WTC11 (cell line): ENCODE measurements around the gene EVA1C.

Experiments
- ESRRA ChIP-seq: sonication (generic); formaldehyde crosslinking; IDR thresholded peaks from 2 replicates; pipeline ENCODE4 v1.8.1; 2022; ENCODE audit warnings: mild to moderate bottlenecking, missing genetic modification reagents, borderline replicate concordance
- FOXP1 ChIP-seq: sonication (generic); formaldehyde crosslinking; IDR thresholded peaks from 2 replicates; pipeline ENCODE4 v1.8.0; 2022; ENCODE audit warnings: missing genetic modification reagents, mild to moderate bottlenecking, moderate library complexity, borderline replicate concordance
- GABPB1 ChIP-seq: sonication (generic); formaldehyde crosslinking; IDR thresholded peaks from 2 replicates; pipeline ENCODE4 v1.8.1; 2023; ENCODE audit warnings: mild to moderate bottlenecking, missing genetic modification reagents
- HMGA2 ChIP-seq: fragments of 250-450 bp; sonication (Bioruptor Pico); IDR thresholded peaks from 2 replicates; pipeline ENCODE4 v1.4.0; 2021; ENCODE audit warnings: mild to moderate bottlenecking, moderate library complexity
- IRF2 ChIP-seq: sonication (generic); formaldehyde crosslinking; IDR thresholded peaks from 2 replicates; pipeline ENCODE4 v1.8.0; 2022; ENCODE audit warnings: low read depth, missing genetic modification reagents, borderline replicate concordance
- SP1 ChIP-seq: sonication (generic); formaldehyde crosslinking; conservative IDR thresholded peaks from 2 replicates; pipeline ENCODE4 v1.8.1; 2022; ENCODE audit warnings: missing genetic modification reagents
- TCF7 ChIP-seq: sonication (generic); formaldehyde crosslinking; IDR thresholded peaks from 2 replicates; pipeline ENCODE4 v1.8.0; 2022; ENCODE audit warnings: mild to moderate bottlenecking, low read depth, missing genetic modification reagents, moderate library complexity
- ZNF263 ChIP-seq: sonication (generic); formaldehyde crosslinking; IDR thresholded peaks from 2 replicates; pipeline ENCODE4 v1.8.1; 2022; ENCODE audit warnings: low read depth, mild to moderate bottlenecking, moderate library complexity, missing genetic modification reagents
- ZNF423 ChIP-seq: fragments of 250-450 bp; sonication (Bioruptor Pico); IDR thresholded peaks from 2 replicates; pipeline ENCODE4 v2.1.2; 2022; ENCODE audit warnings: mild to moderate bottlenecking, moderate library complexity
- TF ChIP-seq, protein P1 (sequence below): fragments of 200-600 bp; IDR thresholded peaks from 2 replicates; pipeline ENCODE4 v1.8.0; 2022; ENCODE audit warnings: antibody characterized with exemption
- TF ChIP-seq, protein P2 (sequence below): fragments of 250-450 bp; sonication (Bioruptor Pico); IDR thresholded peaks from 2 replicates; pipeline ENCODE4 v1.9.0; 2021; ENCODE audit warnings: mild to moderate bottlenecking
- TF ChIP-seq, protein P3 (sequence below): sonication (generic); formaldehyde crosslinking; IDR thresholded peaks from 2 replicates; pipeline ENCODE4 v1.8.1; 2023; ENCODE audit warnings: mild to moderate bottlenecking, moderate library complexity, missing genetic modification reagents
- TF ChIP-seq, protein P4 (sequence below): sonication (generic); formaldehyde crosslinking; IDR thresholded peaks from 2 replicates; pipeline ENCODE4 v1.8.0; 2023; ENCODE audit warnings: mild to moderate bottlenecking, missing genetic modification reagents
- TF ChIP-seq, protein P5 (sequence below): sonication (generic); formaldehyde crosslinking; IDR thresholded peaks from 2 replicates; pipeline ENCODE4 v1.8.0; 2022; ENCODE audit warnings: mild to moderate bottlenecking, missing genetic modification reagents

DNA sequence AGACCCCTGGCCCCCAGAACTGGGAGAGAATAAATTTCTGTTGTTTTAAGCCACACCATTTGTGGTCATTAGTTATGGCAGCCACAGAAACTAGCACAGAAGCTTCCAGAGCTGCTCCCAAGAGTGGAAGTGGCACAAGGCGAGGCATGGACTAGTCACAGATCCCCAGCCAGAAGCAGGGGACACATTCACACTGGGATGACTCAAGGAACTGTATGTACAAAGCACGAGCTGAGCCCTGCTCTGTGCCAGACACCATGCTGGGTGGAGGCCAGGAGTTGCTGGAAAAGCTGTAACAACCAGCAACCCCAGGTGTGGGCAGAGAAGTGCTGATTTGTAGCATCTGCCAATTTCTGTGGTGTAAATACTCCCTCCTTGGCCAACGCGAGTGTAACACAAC is 117.2 kb downstream of the EVA1C start:
- TF ChIP-seq, protein P1, sequence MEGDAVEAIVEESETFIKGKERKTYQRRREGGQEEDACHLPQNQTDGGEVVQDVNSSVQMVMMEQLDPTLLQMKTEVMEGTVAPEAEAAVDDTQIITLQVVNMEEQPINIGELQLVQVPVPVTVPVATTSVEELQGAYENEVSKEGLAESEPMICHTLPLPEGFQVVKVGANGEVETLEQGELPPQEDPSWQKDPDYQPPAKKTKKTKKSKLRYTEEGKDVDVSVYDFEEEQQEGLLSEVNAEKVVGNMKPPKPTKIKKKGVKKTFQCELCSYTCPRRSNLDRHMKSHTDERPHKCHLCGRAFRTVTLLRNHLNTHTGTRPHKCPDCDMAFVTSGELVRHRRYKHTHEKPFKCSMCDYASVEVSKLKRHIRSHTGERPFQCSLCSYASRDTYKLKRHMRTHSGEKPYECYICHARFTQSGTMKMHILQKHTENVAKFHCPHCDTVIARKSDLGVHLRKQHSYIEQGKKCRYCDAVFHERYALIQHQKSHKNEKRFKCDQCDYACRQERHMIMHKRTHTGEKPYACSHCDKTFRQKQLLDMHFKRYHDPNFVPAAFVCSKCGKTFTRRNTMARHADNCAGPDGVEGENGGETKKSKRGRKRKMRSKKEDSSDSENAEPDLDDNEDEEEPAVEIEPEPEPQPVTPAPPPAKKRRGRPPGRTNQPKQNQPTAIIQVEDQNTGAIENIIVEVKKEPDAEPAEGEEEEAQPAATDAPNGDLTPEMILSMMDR: no peak
- TF ChIP-seq SP1: no peak
- TF ChIP-seq GABPB1 (CRISPR knock-in tag): no peak
- TF ChIP-seq ZNF423 (CRISPR knock-in tag): no peak
- TF ChIP-seq, protein P2, sequence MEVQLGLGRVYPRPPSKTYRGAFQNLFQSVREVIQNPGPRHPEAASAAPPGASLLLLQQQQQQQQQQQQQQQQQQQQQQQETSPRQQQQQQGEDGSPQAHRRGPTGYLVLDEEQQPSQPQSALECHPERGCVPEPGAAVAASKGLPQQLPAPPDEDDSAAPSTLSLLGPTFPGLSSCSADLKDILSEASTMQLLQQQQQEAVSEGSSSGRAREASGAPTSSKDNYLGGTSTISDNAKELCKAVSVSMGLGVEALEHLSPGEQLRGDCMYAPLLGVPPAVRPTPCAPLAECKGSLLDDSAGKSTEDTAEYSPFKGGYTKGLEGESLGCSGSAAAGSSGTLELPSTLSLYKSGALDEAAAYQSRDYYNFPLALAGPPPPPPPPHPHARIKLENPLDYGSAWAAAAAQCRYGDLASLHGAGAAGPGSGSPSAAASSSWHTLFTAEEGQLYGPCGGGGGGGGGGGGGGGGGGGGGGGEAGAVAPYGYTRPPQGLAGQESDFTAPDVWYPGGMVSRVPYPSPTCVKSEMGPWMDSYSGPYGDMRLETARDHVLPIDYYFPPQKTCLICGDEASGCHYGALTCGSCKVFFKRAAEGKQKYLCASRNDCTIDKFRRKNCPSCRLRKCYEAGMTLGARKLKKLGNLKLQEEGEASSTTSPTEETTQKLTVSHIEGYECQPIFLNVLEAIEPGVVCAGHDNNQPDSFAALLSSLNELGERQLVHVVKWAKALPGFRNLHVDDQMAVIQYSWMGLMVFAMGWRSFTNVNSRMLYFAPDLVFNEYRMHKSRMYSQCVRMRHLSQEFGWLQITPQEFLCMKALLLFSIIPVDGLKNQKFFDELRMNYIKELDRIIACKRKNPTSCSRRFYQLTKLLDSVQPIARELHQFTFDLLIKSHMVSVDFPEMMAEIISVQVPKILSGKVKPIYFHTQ (CRISPR knock-in tag): no peak
- TF ChIP-seq HMGA2: no peak
- TF ChIP-seq ESRRA: no peak
- no peak for TF ChIP-seq TCF7 (CRISPR knock-in tag)
- TF ChIP-seq, protein P3, sequence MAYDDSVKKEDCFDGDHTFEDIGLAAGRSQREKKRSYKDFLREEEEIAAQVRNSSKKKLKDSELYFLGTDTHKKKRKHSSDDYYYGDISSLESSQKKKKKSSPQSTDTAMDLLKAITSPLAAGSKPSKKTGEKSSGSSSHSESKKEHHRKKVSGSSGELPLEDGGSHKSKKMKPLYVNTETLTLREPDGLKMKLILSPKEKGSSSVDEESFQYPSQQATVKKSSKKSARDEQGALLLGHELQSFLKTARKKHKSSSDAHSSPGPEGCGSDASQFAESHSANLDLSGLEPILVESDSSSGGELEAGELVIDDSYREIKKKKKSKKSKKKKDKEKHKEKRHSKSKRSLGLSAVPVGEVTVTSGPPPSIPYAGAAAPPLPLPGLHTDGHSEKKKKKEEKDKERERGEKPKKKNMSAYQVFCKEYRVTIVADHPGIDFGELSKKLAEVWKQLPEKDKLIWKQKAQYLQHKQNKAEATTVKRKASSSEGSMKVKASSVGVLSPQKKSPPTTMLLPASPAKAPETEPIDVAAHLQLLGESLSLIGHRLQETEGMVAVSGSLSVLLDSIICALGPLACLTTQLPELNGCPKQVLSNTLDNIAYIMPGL (CRISPR knock-in tag): no peak
- no peak for TF ChIP-seq IRF2 (CRISPR knock-in tag)
- TF ChIP-seq, protein P4, sequence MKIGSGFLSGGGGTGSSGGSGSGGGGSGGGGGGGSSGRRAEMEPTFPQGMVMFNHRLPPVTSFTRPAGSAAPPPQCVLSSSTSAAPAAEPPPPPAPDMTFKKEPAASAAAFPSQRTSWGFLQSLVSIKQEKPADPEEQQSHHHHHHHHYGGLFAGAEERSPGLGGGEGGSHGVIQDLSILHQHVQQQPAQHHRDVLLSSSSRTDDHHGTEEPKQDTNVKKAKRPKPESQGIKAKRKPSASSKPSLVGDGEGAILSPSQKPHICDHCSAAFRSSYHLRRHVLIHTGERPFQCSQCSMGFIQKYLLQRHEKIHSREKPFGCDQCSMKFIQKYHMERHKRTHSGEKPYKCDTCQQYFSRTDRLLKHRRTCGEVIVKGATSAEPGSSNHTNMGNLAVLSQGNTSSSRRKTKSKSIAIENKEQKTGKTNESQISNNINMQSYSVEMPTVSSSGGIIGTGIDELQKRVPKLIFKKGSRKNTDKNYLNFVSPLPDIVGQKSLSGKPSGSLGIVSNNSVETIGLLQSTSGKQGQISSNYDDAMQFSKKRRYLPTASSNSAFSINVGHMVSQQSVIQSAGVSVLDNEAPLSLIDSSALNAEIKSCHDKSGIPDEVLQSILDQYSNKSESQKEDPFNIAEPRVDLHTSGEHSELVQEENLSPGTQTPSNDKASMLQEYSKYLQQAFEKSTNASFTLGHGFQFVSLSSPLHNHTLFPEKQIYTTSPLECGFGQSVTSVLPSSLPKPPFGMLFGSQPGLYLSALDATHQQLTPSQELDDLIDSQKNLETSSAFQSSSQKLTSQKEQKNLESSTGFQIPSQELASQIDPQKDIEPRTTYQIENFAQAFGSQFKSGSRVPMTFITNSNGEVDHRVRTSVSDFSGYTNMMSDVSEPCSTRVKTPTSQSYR (CRISPR knock-in tag): no peak
- TF ChIP-seq FOXP1 (CRISPR knock-in tag): no peak
- no peak for TF ChIP-seq ZNF263 (CRISPR knock-in tag)
- TF ChIP-seq, protein P5, sequence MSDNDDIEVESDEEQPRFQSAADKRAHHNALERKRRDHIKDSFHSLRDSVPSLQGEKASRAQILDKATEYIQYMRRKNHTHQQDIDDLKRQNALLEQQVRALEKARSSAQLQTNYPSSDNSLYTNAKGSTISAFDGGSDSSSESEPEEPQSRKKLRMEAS (CRISPR knock-in tag): no peak
